Nephron progenitor cell (in vitro differentiated cells): ENCODE data around the gene ANKRD28.

Experiments used
- DNase-seq: peaks from one replicate; pipeline ENCODE4 v3.0.0; 2021
- H3K27ac Mint-ChIP-seq: 2 replicates; pipeline ENCODE4 v1.8.0; 2021; ENCODE audit warnings: mild to moderate bottlenecking, moderate library complexity, mixed read lengths
- H3K27me3 Mint-ChIP-seq: 2 replicates; pipeline ENCODE4 v1.8.0; 2021; ENCODE audit warnings: mild to moderate bottlenecking, low read depth, mixed read lengths; ENCODE audit not compliant: poor library complexity
- H3K36me3 Mint-ChIP-seq: 2 replicates; pipeline ENCODE4 v1.8.0; 2021; ENCODE audit warnings: low read depth, mixed read lengths
- H3K4me1 Mint-ChIP-seq: 2 replicates; pipeline ENCODE4 v1.8.0; 2021; ENCODE audit warnings: mixed read lengths
- H3K4me3 Mint-ChIP-seq: 2 replicates; pipeline ENCODE4 v1.8.0; 2021; ENCODE audit warnings: mild to moderate bottlenecking, moderate library complexity, mixed read lengths
- H3K9me3 Mint-ChIP-seq: 2 replicates; pipeline ENCODE4 v1.8.0; 2021; ENCODE audit warnings: mild to moderate bottlenecking, moderate library complexity, mixed read lengths
- CTCF ChIP-seq: fragments of 200-600 bp; sonication (generic); IDR thresholded peaks from 2 replicates; pipeline ENCODE4 v1.5.0; 2021; ENCODE audit warnings: antibody characterized with exemption

The ANKRD28 gene

GRCh38 chr3:15839568-15839967 lies 41.8 kb upstream of the ANKRD28 start:
- H3K27me3 Mint-ChIP-seq, result no peaks in the 10 kb centered on the region
- H3K4me3 Mint-ChIP-seq, result no peak overlapping the region
- peaks cover 59% of the 10 kb centered on the region for H3K9me3 Mint-ChIP-seq

GRCh38 chr3:15831927-15832326 lies 34.1 kb upstream of the ANKRD28 start:
- no peak for DNase-seq
- H3K4me1 Mint-ChIP-seq, result no peaks in the 10 kb centered on the region
- no peak overlapping the region for H3K27ac Mint-ChIP-seq
- H3K27me3 Mint-ChIP-seq, result no peaks in the 10 kb centered on the region
- no peak overlapping the region for H3K4me3 Mint-ChIP-seq
- no peak for TF ChIP-seq CTCF
- H3K36me3 Mint-ChIP-seq, result peaks cover 5% of the 10 kb centered on the region
- peaks cover 7% of the 10 kb centered on the region for H3K9me3 Mint-ChIP-seq

More at GRCh38 chr3:15839568-15839967, 41.8 kb upstream of the ANKRD28 start:
- Mint-ChIP-seq H3K27ac (no peak overlapping the region), H3K4me1 (no peaks in the 10 kb centered on the region), H3K36me3 (peaks cover 64% of the 10 kb centered on the region)
- no peak for DNase-seq
- TF ChIP-seq CTCF, result no peak

GRCh38 chr3:15825016-15825415 lies 27.2 kb upstream of the ANKRD28 start:
- Mint-ChIP-seq H3K9me3 (peaks cover 5% of the 10 kb centered on the region), H3K4me3 (no peak overlapping the region), H3K36me3 (peaks cover 19% of the 10 kb centered on the region), H3K27ac (no peak overlapping the region), H3K4me1 (peaks cover 17% of the 10 kb centered on the region), H3K27me3 (no peaks in the 10 kb centered on the region)
- no peak for TF ChIP-seq CTCF
- no peak for DNase-seq

GRCh38 chr3:15823092-15823491 lies 25.3 kb upstream of the ANKRD28 start:
- no peaks in the 10 kb centered on the region for H3K27me3 Mint-ChIP-seq
- no peak overlapping the region for H3K4me3 Mint-ChIP-seq
- H3K36me3 Mint-ChIP-seq, result peaks cover 19% of the 10 kb centered on the region
- H3K4me1 Mint-ChIP-seq, result peaks cover 17% of the 10 kb centered on the region
- no peak for TF ChIP-seq CTCF
- peak overlapping the region; percentile 58 for H3K27ac Mint-ChIP-seq
- peaks cover 5% of the 10 kb centered on the region for H3K9me3 Mint-ChIP-seq
- DNase-seq, result peak; percentile 3

GRCh38 chr3:15822281-15822680 lies 24.5 kb upstream of the ANKRD28 start:
- H3K27me3 Mint-ChIP-seq, result no peaks in the 10 kb centered on the region

More at GRCh38 chr3:15822281-15822680, 24.5 kb upstream of the ANKRD28 start:
- Mint-ChIP-seq H3K27ac (peak overlapping the region; percentile 20), H3K36me3 (peaks cover 19% of the 10 kb centered on the region), H3K9me3 (peaks cover 5% of the 10 kb centered on the region), H3K4me3 (no peak overlapping the region), H3K4me1 (peaks cover 17% of the 10 kb centered on the region)
- DNase-seq, result no peak
- no peak for TF ChIP-seq CTCF
